ENCODE measurements around the gene TNIK. TPM values are rescaled to one million over a fixed set of nuclear protein-coding genes. Genes with fewer than 3 reads are reported as not detected.

TNIK gene
- total RNA-seq, 1 donor from 2014 or later = 75.4 TPM

- no peak for FAIRE-seq
- DNase-seq (ENCODE audit: low spot score in 2 of 2) = no peak
Observed at GRCh38 chr3:171186817-171187500, 273.2 kb downstream of the TNIK start.

GRCh38 chr3:171186383-171186782 lies 273.8 kb downstream of the TNIK start:
- FAIRE-seq (no peak), DNase-seq (ENCODE audit: low spot score in 2 of 2) (no peak)

GRCh38 chr3:171185959-171186358 lies 274.2 kb downstream of the TNIK start:
- DNase-seq (ENCODE audit: low spot score in 2 of 2) (no peak), FAIRE-seq (no peak)

DNA sequence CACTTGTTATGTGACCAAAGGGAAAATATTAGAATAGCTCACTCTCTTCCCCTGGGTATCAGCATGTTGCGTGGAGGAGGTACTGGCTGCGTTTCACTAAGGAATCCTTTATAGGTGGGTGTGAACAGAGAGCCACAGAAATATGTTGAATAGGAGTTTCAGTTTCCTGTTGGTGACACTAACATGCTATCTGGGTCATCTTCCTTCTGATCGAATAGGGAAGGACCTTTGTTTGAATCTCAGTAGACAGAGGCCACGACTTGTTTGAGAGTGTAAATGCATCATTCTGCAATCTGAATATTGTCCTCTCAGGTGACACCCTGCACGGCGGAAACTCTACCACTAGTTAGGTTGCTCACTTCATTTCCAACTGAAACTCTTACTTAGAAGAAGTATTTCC lies 275.8 kb downstream of the TNIK start:
- FAIRE-seq = no peak

GRCh38 chr3:171183042-171183441 lies 277.2 kb downstream of the TNIK start:
- DNase-seq (ENCODE audit: low spot score in 2 of 2) = no peak
- no peak for FAIRE-seq

More for the DNA sequence above, 275.8 kb downstream of the TNIK start:
- DNase-seq (ENCODE audit: low spot score in 2 of 2) = no peak

GRCh38 chr3:171181907-171182690 lies 278.1 kb downstream of the TNIK start:
- DNase-seq (ENCODE audit: low spot score in 2 of 2) = no peak

GRCh38 chr3:171178714-171179113 lies 281.5 kb downstream of the TNIK start:
- DNase-seq (ENCODE audit: low spot score in 2 of 2) (no peak), FAIRE-seq (no peak)

More at GRCh38 chr3:171181907-171182690, 278.1 kb downstream of the TNIK start:
- no peak for FAIRE-seq

DNA sequence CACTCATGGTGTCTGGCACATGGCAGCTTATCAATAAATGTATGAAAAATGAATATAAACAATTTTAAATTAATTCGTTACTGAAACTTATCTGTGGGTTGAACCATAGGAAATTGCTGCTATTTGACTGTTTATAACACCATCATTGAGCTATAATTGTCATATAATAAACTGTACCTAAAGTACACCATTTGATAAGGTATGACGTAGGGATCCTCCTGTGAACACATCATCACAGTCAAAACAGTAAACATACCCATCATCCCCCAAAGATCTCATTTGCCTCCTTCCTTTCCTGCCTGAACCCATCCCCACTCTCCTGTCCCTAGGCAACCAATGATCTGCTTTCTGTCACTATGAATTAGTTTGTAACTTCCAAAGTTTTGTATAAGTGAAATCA lies 282.7 kb downstream of the TNIK start:
- DNase-seq (ENCODE audit: low spot score in 2 of 2) (no peak), FAIRE-seq (no peak)

DNA sequence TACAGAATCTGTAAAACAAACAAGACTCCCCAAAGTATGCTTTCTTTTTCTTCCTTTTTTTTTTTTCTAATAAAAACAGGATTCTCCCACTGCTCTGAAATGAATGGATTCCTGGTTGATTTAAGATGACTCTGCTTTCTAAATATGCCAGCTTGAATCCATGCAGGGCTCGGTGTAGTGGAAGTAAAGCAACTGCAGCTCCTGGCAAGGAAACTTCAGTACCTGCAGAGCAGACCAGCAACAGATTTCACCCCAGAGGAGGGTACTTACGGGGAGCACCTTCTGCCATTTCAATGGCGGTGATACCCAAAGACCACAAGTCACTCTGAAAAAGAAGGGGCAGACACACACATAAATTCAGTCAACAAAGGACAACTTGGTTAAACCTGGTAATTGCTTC lies 283.1 kb downstream of the TNIK start:
- no peak for FAIRE-seq
- no peak for DNase-seq (ENCODE audit: low spot score in 2 of 2)

DNA sequence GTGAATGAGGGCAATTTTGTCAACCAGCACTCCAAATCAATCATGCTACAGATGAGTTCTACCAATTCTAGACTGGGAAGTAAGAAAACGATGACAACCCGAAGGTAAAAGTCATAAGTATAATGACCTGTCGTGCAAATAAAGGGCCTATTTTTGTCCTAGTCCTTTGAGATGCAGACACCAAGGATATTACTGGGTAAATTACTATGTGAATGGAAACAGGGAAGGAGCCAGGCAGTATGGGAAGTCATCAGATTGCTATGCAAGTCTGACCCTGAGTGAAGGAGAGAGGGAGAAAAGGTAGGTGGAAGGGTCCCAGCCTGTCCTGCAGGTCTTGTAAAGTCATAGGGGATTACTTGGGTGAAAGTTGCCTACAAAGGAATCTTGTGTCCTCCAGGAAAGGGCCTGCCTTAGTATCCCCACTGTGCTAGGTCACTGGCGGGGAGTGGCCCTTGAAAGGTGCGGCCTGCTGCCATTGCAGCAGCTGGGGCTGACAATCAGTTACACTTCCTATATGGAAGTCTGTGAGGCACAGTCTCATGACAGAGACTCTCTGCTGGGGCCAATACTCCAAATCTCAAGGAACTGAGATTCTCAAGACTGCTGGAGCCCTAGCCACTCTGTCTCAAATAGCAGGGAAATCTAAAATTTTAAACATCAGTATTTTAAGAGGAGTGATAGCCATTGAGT lies 283.8 kb downstream of the TNIK start:
- DNase-seq (ENCODE audit: low spot score in 2 of 2) (no peak), FAIRE-seq (no peak)

- FAIRE-seq = no peak
Observed at GRCh38 chr3:171175741-171176234, 284.4 kb downstream of the TNIK start.

DNA sequence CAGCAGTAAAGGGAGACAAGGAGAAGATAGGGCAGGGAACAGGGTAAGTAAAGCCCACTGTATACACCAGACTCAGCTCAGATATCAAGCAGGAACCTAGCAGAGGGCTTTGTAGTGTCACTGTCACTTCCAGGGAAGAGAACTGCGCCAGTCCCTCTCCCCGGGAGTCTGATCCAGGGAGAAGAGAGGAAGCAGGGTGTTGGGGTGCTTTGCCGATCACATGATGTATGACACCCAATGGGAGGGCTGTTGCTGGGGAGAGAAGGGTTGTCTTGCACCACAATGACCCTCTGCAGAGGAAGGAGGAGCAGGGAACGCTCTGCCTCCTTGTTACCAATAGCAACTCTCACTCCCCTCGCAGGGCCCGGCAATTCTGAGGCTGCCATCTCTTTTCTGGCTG lies 286.5 kb downstream of the TNIK start:
- FAIRE-seq (no peak), DNase-seq (ENCODE audit: low spot score in 2 of 2) (peak; percentile 35 to 65)

More at GRCh38 chr3:171175741-171176234, 284.4 kb downstream of the TNIK start:
- no peak for DNase-seq (ENCODE audit: low spot score in 2 of 2)

GRCh38 chr3:171172070-171172469 lies 288.1 kb downstream of the TNIK start:
- DNase-seq (ENCODE audit: low spot score in 2 of 2) (no peak), FAIRE-seq (no peak)

DNA sequence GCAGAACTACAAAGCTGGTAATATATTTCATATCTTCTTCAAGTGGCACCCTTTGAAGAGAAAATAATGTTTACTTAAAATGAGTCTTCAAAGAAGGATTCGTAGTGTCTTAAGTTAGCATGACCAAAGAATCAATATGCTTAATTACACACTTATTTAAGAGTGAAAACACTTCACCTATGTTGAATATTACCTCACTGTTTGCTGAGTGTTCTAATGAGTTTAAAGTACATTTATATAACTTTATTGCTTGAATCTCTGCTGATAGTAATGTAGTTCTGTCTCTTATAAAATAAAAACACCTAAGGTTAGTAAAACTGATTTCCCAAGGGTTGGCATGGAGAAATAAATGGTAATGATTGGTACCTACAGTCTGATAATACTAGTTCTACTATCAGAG lies 290.3 kb downstream of the TNIK start:
- FAIRE-seq = no peak
- DNase-seq (ENCODE audit: low spot score in 2 of 2) = no peak

GRCh38 chr3:171169443-171169842 lies 290.8 kb downstream of the TNIK start:
- DNase-seq (ENCODE audit: low spot score in 2 of 2) (no peak), FAIRE-seq (no peak)

- FAIRE-seq (no peak), DNase-seq (ENCODE audit: low spot score in 2 of 2) (no peak)
Observed at GRCh38 chr3:171168551-171168950, 291.7 kb downstream of the TNIK start.

DNA sequence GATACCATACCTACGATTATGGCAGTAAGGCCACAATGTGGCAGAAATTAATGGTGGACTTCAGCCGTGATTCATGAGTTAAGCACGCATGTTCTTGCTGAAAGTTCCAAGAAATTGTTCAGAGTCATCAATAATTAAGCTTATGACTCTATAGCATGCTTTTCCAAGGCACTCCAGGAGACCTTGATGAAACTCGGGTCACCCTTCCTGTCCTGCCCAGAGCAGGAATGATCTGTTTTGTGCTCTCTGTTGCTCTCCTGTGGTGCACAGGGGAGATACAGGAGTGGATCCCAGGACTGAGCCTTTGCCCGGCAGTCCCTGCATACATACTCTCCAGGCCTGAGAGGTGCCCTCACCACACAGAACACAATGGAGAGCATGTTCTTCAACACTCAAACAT lies 292.1 kb downstream of the TNIK start:
- FAIRE-seq (no peak), DNase-seq (ENCODE audit: low spot score in 2 of 2) (no peak)

DNA sequence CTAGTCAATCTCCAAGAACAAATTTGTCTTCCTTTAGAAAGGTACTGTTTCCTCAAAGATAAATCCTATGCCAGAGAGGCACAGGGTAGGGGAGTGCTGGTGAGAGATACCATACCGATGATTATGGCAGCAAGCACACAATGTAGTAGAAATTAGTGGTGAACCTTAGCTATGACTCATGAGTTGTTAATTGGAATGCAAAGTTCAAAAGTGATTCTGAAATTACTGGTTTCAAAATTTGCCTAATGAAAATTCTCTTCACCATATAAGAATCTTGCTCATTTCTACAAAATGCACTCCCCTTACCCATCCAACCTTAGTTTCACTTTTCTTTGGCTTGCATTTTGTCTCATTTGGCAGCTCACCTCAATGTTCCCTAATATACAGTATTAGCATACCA lies 294.2 kb downstream of the TNIK start:
- DNase-seq (ENCODE audit: low spot score in 2 of 2) (no peak), FAIRE-seq (no peak)

GRCh38 chr3:171165499-171165921 lies 294.7 kb downstream of the TNIK start:
- DNase-seq (ENCODE audit: low spot score in 2 of 2) (no peak), FAIRE-seq (no peak)

DNA sequence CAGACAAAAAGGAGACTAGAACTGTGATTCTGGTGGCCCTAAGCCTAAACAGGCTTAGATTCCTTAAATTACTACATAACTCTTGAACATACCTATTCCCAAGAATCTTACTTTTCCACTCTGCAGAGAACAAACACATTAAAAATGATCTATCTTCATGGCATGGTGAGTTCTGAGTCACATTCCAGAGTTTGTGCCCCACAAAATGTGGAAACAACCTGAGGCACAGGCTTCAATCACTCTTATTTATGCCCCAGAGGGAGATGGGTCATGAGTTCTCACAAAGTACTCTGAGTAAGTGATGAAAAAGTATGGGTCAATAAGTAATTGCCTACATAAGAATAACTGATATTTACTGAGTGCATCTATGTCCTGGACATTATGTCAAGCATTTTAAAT lies 296.1 kb downstream of the TNIK start:
- DNase-seq (ENCODE audit: low spot score in 2 of 2) (no peak), FAIRE-seq (no peak)

Data from frontal cortex (tissue), 4 donors.